ENCODE data around the gene MICA.
A peak's percentile ranks its signal among the peaks of the same experiment; 100 is the strongest.
"Not testable (repeated sequence)": the region's sequence is repeated elsewhere in the genome, so short reads cannot be mapped to it uniquely, and the experiment has no call there.

The MICA gene

GRCh38 chr6:31403283-31404060, at the start of gene MICA:
TSS of gene MICA (plus strand) at chr6:31403595. CDS start at chr6:31403633, 38 bp downstream.
- DNase-seq (ENCODE audit: low read depth) = peak; percentile 38

- no peak for DNase-seq (ENCODE audit: low read depth)
Observed at GRCh38 chr6:31354158-31354863, 49.1 kb upstream of the MICA start.

GRCh38 chr6:31354864-31355582, 48.4 kb upstream of the MICA start:
- DNase-seq (ENCODE audit: low read depth) = no peak

GRCh38 chr6:31355583-31355948, 47.8 kb upstream of the MICA start:
- no peak for DNase-seq (ENCODE audit: low read depth)

GRCh38 chr6:31356216-31356945, 47.0 kb upstream of the MICA start:
- DNase-seq (ENCODE audit: low read depth) = no peak

- peak; percentile 43 for DNase-seq (ENCODE audit: low read depth)
Observed at GRCh38 chr6:31356946-31357466, 46.4 kb upstream of the MICA start, which contains the start of gene HLA-B. TSS of gene HLA-B (minus strand) at chr6:31357179. CDS start at chr6:31357158, 21 bp downstream.

- no peak for DNase-seq (ENCODE audit: low read depth)
Observed at GRCh38 chr6:31357886-31358285, 45.5 kb upstream of the MICA start.

GRCh38 chr6:31358302-31358701, 45.1 kb upstream of the MICA start:
- DNase-seq (ENCODE audit: low read depth) = no peak

- no peak for DNase-seq (ENCODE audit: low read depth)
Observed at GRCh38 chr6:31359581-31359980, 43.8 kb upstream of the MICA start.

GRCh38 chr6:31362751-31363150, 40.6 kb upstream of the MICA start:
- no peak for DNase-seq (ENCODE audit: low read depth)

- no peak for DNase-seq (ENCODE audit: low read depth)
Observed at GRCh38 chr6:31363811-31364210, 39.6 kb upstream of the MICA start.

GRCh38 chr6:31365864-31366263, 37.5 kb upstream of the MICA start:
- no peak for DNase-seq (ENCODE audit: low read depth)

- DNase-seq (ENCODE audit: low read depth) = peak; percentile 47
Observed at GRCh38 chr6:31366693-31367470, 36.5 kb upstream of the MICA start.

GRCh38 chr6:31368461-31368860, 34.9 kb upstream of the MICA start:
- DNase-seq (ENCODE audit: low read depth) = no peak

GRCh38 chr6:31374118-31374517, 29.3 kb upstream of the MICA start:
- DNase-seq (ENCODE audit: low read depth) = not testable (repeated sequence)

- DNase-seq (ENCODE audit: low read depth) = no peak
Observed at GRCh38 chr6:31375699-31376098, 27.7 kb upstream of the MICA start.

- DNase-seq (ENCODE audit: low read depth) = no peak
Observed at GRCh38 chr6:31377029-31377428, 26.4 kb upstream of the MICA start.

GRCh38 chr6:31378062-31378720, 25.2 kb upstream of the MICA start:
- DNase-seq (ENCODE audit: low read depth) = no peak

- no peak for DNase-seq (ENCODE audit: low read depth)
Observed at GRCh38 chr6:31378721-31379103, 24.7 kb upstream of the MICA start.

- no peak for DNase-seq (ENCODE audit: low read depth)
Observed at GRCh38 chr6:31379850-31380249, 23.5 kb upstream of the MICA start.

- DNase-seq (ENCODE audit: low read depth) = no peak
Observed at GRCh38 chr6:31381666-31382065, 21.7 kb upstream of the MICA start.
